K562 (cell line): ENCODE measurements around the gene TLL1. TPM values are rescaled to one million over a fixed set of nuclear protein-coding genes. Genes with fewer than 3 reads are reported as not detected.

Experiments
- ATAC-seq: fragments of 200-7000 bp; cut with Tn5 transposase; 3 replicates; pipeline ENCODE4 v1.9.1; 2020; ENCODE audit warnings: moderate library complexity
- BruUV-seq: library from RNA; stranded (reverse); fragments of 400-500 nt; replicated peaks from 2 replicates; lab custom pipeline; 2021; lab: Mats Ljungman, UMichigan
- CTCF ChIA-PET: fragments of 300-600 bp; formaldehyde crosslinking; extraction: SDS; loops from one replicate; lab custom pipeline; 2021; ENCODE audit warnings: low intra/inter-chr PET ratio; lab: Yijun Ruan, JAX
- POLR2A ChIA-PET: fragments of 300-600, 350-650 bp; sonication (Branson Sonifier 250); formaldehyde crosslinking; extraction: SDS; loops from one replicate; lab custom pipeline; 2021; ENCODE audit warnings: antibody characterized with exemption, inconsistent platforms; lab: Yijun Ruan, JAX
- DNase-seq, 4 experiments: peaks; one replicate each; pipeline versions ENCODE4 v3.0.0 to v3.0.0-alpha.2; 2011 to 2018; ENCODE audit warnings: low spot score in 3 of 4, mixed read lengths in 3 of 4; ENCODE audit errors: extremely low read depth in 1 of 4
- FAIRE-seq: peaks from 2 replicates; lab custom pipeline; 2011; peaks lifted over from hg19 to GRCh38; lab: Jason Lieb, UNC
- H2AFZ ChIP-seq: 2 replicates; pipeline ENCODE4 v1.6.0; 2011; ENCODE audit warnings: low read depth, low read length, control low read depth, inconsistent platforms
- H3K27ac ChIP-seq: fragments of 200-600 bp; 3 replicates; pipeline ENCODE4 v1.8.0; 2011; ENCODE audit warnings: low read depth, mild to moderate bottlenecking, control low read depth, inconsistent platforms, low read length, moderate library complexity, mixed read lengths; ENCODE audit errors: extremely low read depth
- H3K27me3 ChIP-seq, 2 experiments: fragments of 300-600 bp in 1 of 2; 2 replicates in 1 of 2; 3 replicates in 1 of 2; pipeline versions ENCODE4 v1.6.0 to v1.8.0; 2011; ENCODE audit warnings: inconsistent platforms in 2 of 2, low read length in 2 of 2, mild to moderate bottlenecking in 1 of 2, mixed read lengths in 1 of 2, moderate library complexity in 1 of 2; ENCODE audit not compliant: control insufficient read depth in 2 of 2, insufficient read depth in 2 of 2
- H3K36me3 ChIP-seq: fragments of 300-600 bp; 3 replicates; pipeline ENCODE4 v1.8.0; 2011; ENCODE audit warnings: mild to moderate bottlenecking, low read length, inconsistent platforms; ENCODE audit not compliant: control insufficient read depth, insufficient read depth
- H3K4me1 ChIP-seq, 2 experiments: fragments of 200-600 bp in 1 of 2; replicated peaks in 1 of 2; 2 replicates in 1 of 2; 3 replicates in 1 of 2; pipeline versions ENCODE4 v1.5.1 to v1.8.0; 2011; ENCODE audit warnings: inconsistent platforms in 2 of 2, low read length in 2 of 2, mild to moderate bottlenecking in 1 of 2, mixed read lengths in 1 of 2, moderate library complexity in 1 of 2; ENCODE audit not compliant: control insufficient read depth in 2 of 2, insufficient read depth in 2 of 2
- H3K4me2 ChIP-seq: 2 replicates; pipeline ENCODE4 v1.6.1; 2011; ENCODE audit warnings: low read length, control low read depth, inconsistent platforms, mixed read lengths; ENCODE audit not compliant: insufficient read depth
- H3K4me3 ChIP-seq: fragments of 200-600 bp; sonication (generic), shearing (Covaris generic); 2 replicates; pipeline ENCODE4 v1.5.1; 2016; ENCODE audit warnings: control low read depth, inconsistent platforms
- H3K79me2 ChIP-seq: fragments of 200-600 bp; 3 replicates; pipeline ENCODE4 v1.8.0; 2011; ENCODE audit warnings: low read length, inconsistent platforms; ENCODE audit not compliant: control insufficient read depth, insufficient read depth
- H3K9ac ChIP-seq, 2 experiments: 2 replicates each; pipeline versions ENCODE4 v1.6.0 to v1.6.1; 2011; ENCODE audit warnings: low read depth in 2 of 2, low read length in 2 of 2, control low read depth in 1 of 2, inconsistent platforms in 1 of 2, mild to moderate bottlenecking in 1 of 2, mixed read lengths in 1 of 2; ENCODE audit not compliant: insufficient read depth in 1 of 2
- H3K9me1 ChIP-seq: one replicate; pipeline ENCODE4 v1.6.0; 2011; ENCODE audit warnings: inconsistent platforms, mild to moderate bottlenecking, low read length, moderate library complexity; ENCODE audit not compliant: control insufficient read depth, insufficient read depth
- H3K9me3 ChIP-seq: replicated peaks from 2 replicates; pipeline ENCODE4 v1.5.1; 2011; ENCODE audit warnings: low read depth, low read length, inconsistent platforms; ENCODE audit not compliant: control insufficient read depth, insufficient read depth
- H4K20me1 ChIP-seq: replicated peaks from 2 replicates; pipeline ENCODE4 v1.6.1; 2011; ENCODE audit warnings: low read length, inconsistent platforms, mixed read lengths; ENCODE audit not compliant: control insufficient read depth, insufficient read depth
- CBX3 ChIP-seq, 2 experiments: IDR thresholded peaks; 1 replicate in 1 of 2; 2 replicates in 1 of 2; pipeline ENCODE4 v1.6.1; 2012; ENCODE audit warnings: inconsistent platforms in 2 of 2, low read length in 2 of 2, borderline replicate concordance in 1 of 2, control low read depth in 1 of 2
- EP400 ChIP-seq: fragments of 450-650 bp; IDR thresholded peaks from 2 replicates; pipeline ENCODE4 v1.6.1; 2017; ENCODE audit warnings: antibody characterized with exemption, mild to moderate bottlenecking, moderate library complexity
- GABPB2 ChIP-seq: fragments of 250-450 bp; sonication (Bioruptor Pico); conservative IDR thresholded peaks from 2 replicates; pipeline ENCODE4 v1.5.1; 2021; ENCODE audit warnings: mild to moderate bottlenecking
- HEY1 ChIP-seq: fragments of 250-450 bp; sonication (Bioruptor Pico); IDR thresholded peaks from 2 replicates; pipeline ENCODE4 v1.5.0; 2020; ENCODE audit warnings: mild to moderate bottlenecking, moderate library complexity, borderline replicate concordance
- POLR2AphosphoS2 ChIP-seq: IDR thresholded peaks from 2 replicates; pipeline ENCODE4 v1.6.1; 2012; ENCODE audit warnings: low read length, improper control_type of control experiment
- RFX5 ChIP-seq: IDR thresholded peaks from 2 replicates; pipeline ENCODE4 v1.6.1; 2011; ENCODE audit warnings: low read depth, mild to moderate bottlenecking, improper control_type of control experiment, low read length
- ZNF146 ChIP-seq: IDR thresholded peaks from one replicate; pipeline ENCODE4 v1.6.1; 2018; ENCODE audit warnings: missing compliant biosample characterization; ENCODE audit not compliant: unreplicated experiment
- ZNF436 ChIP-seq: fragments of 250-450, 450-650 bp; sonication (Bioruptor Pico); formaldehyde crosslinking; IDR thresholded peaks from 2 replicates; pipeline ENCODE4 v1.7.0; 2020; ENCODE audit warnings: mild to moderate bottlenecking
- WGBS: fragments of 100-300 bp; shearing (Covaris generic); methylation state at CpG from one replicate; pipeline ENCODE4 v1.1.6; 2016; ENCODE audit warnings: low coverage, mixed read lengths; ENCODE audit not compliant: insufficient coverage; ENCODE audit errors: missing lambda C conversion rate; 5-methylcytosine and 5-hydroxymethylcytosine counted together
- in situ Hi-C: fragments of 300-500 bp; cut with MboI; formaldehyde crosslinking; loops from 4 replicates; pipeline ENCODE4 v1.15.0; 2018; ENCODE audit warnings: inconsistent platforms, mixed read lengths
- intact Hi-C: fragments of 100-400 bp; cut with micrococcal nuclease; formaldehyde crosslinking; loops from 2 replicates; pipeline ENCODE4 v1.14.2; 2022
- polyA plus RNA-seq, 8 experiments: library from polyadenylated mRNA; depleted of rRNA in 4 of 8; stranded (reverse) in 5 of 8; unstranded in 3 of 8; fragments of >200 nt; fragmentation: Nextera tagmentation in 2 of 8; fragmentation: Illumina TruSeq in 1 of 8; extraction: Ambion mirVana in 2 of 8; extraction: Trizol in 1 of 8; gene quantifications; 2 replicates each; pipeline versions ENCODE4 v1.2.1 to v1.2.3, GENCODE V29; 2011 to 2014; ENCODE audit warnings: inconsistent platforms in 1 of 8, missing spikeins in 1 of 8
- total RNA-seq, 7 experiments: library from RNA; depleted of rRNA in 6 of 7; stranded (reverse); fragments of >200 nt in 6 of 7; fragmentation: Illumina TruSeq in 2 of 7; extraction: Trizol in 2 of 7; gene quantifications; 2 replicates each; pipeline versions ENCODE4 v1.2.1 to v1.2.3, GENCODE V29; 2011 to 2021; ENCODE audit warnings: low replicate concordance in 1 of 7
- TF ChIP-seq, protein P1 (sequence below), 3 experiments: fragments of 200-800 bp in 1 of 3; fragments of 250-450 bp in 1 of 3; fragments of 450-650 bp in 1 of 3; sonication (Bioruptor Pico) in 1 of 3; sonication (Bioruptor generic) in 1 of 3; formaldehyde crosslinking in 1 of 3; IDR thresholded peaks; 2 replicates each; pipeline versions ENCODE4 v1.6.1 to v1.8.0; 2016 to 2022; ENCODE audit warnings: mild to moderate bottlenecking in 2 of 3, missing genetic modification characterization in 2 of 3, missing compliant biosample characterization in 1 of 3, moderate library complexity in 1 of 3

The TLL1 gene
- total and polyA plus RNA-seq, 9 of the 15 experiments (the other 6 are each of a cell fraction or from before 2014, with no cell fraction given), result not detected

DNA sequence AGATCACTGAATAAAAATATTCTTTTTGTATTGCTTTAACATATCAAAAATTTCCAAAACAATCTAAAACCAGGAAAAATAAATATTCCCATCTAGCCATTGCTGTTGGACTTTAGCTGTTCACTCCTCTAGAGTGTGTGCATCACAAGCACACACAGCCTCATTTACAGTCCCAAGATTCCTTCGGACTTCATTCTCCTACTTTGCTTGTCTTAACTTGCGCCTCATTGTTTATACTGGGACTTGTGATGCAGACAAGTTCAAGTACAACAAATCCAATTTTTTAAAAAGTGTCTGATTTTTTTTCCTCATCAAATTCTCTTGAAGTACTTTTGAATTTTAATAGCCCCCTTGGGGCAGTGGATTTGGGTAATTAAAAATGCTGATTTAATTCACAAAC, 55.6 kb downstream of the TLL1 start:
- H3K9ac ChIP-seq, result no peak overlapping the region
- H4K20me1 ChIP-seq, result no peaks in the 10 kb centered on the region
- H3K27ac ChIP-seq, result no peak overlapping the region
- H3K27me3 ChIP-seq, result no peaks in the 10 kb centered on the region
- no peak for ATAC-seq
- BruUV-seq, result no TSS peak
- H3K4me3 ChIP-seq, result no peak overlapping the region
- TF ChIP-seq EP400 (no peak), HEY1 (CRISPR knock-in tag) (no peak), RFX5 (no peak), POLR2AphosphoS2 (no peak), ZNF146 (no peak), CBX3 (IDR thresholded peaks at IDR 0.05; ENCODE audit: borderline replicate concordance in 1 of 2, low read length in 2 of 2) (no peak), ZNF436 (CRISPR knock-in tag) (no peak), GABPB2 (CRISPR knock-in tag) (no peak)
- TF ChIP-seq, protein P1, sequence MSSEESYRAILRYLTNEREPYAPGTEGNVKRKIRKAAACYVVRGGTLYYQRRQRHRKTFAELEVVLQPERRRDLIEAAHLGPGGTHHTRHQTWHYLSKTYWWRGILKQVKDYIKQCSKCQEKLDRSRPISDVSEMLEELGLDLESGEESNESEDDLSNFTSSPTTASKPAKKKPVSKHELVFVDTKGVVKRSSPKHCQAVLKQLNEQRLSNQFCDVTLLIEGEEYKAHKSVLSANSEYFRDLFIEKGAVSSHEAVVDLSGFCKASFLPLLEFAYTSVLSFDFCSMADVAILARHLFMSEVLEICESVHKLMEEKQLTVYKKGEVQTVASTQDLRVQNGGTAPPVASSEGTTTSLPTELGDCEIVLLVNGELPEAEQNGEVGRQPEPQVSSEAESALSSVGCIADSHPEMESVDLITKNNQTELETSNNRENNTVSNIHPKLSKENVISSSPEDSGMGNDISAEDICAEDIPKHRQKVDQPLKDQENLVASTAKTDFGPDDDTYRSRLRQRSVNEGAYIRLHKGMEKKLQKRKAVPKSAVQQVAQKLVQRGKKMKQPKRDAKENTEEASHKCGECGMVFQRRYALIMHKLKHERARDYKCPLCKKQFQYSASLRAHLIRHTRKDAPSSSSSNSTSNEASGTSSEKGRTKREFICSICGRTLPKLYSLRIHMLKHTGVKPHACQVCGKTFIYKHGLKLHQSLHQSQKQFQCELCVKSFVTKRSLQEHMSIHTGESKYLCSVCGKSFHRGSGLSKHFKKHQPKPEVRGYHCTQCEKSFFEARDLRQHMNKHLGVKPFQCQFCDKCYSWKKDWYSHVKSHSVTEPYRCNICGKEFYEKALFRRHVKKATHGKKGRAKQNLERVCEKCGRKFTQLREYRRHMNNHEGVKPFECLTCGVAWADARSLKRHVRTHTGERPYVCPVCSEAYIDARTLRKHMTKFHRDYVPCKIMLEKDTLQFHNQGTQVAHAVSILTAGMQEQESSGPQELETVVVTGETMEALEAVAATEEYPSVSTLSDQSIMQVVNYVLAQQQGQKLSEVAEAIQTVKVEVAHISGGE (CRISPR knock-in tag; IDR thresholded peaks at IDR 0.05), result no peak
- no peaks in the 10 kb centered on the region for H3K79me2 ChIP-seq
- no peaks in the 10 kb centered on the region for H3K36me3 ChIP-seq
- H3K9me3 ChIP-seq, result no peaks in the 10 kb centered on the region
- no peak overlapping the region for H3K4me2 ChIP-seq
- 0% methylated on average over 2 of the region's 2 CpGs for WGBS
- no peak for DNase-seq
- ChIA-PET POLR2A (no interaction called here), CTCF (no interaction called here)
- in situ Hi-C loops, result no loop called here
- intact Hi-C loops, result no loop called here
- H3K4me1 ChIP-seq, result no peaks in the 10 kb centered on the region
- FAIRE-seq, result no peak
- no peak overlapping the region for H2AFZ ChIP-seq
- no peaks in the 10 kb centered on the region for H3K9me1 ChIP-seq
